ENCODE results near the gene PNMA6F.
"Not testable (repeated sequence)": the region's sequence is repeated elsewhere in the genome, so short reads cannot be mapped to it uniquely, and the experiment has no call there.

Gene PNMA6F

DNA sequence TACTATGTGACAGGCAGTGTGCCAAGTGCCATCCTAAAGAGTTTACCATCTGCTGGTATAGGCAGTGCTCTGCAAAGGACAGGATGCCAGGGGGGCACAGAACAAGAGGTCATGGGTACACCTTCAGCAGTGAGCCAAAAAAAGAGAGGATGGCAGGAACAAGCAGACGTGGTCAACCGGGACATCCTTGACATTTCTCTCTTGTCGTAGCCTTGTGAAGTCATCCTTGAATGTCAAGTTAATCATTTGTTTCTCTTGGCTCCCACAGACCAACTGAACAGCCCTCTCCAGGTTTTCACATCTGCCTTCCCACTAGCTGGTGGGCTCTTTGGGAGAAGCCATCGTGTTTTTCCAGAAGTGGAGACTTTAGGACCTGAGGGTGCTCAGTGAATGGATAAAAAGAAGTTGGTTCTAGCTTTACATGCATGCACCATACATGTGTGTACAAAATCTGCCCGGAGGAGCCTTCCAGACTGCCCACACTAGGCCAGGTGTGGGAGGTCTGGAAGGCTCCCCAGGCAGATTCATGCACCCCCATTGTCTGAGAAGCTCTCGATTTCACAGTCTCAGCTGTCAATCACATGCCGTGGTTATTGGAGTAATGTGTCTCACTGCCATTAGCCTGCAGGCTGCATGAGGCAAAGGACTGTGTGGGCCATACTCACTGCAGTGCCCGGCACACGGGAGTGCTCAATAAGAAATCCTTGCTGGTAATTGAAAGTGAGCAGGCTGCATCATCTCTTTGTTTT, 16.4 kb downstream of the PNMA6F start:
- Mint-ChIP-seq H3K27ac (no peak overlapping the region), H3K27me3 (peaks cover 18 to 45% of the 10 kb centered on the region in 2 donors), H3K9me3 (no peaks in the 10 kb centered on the region), H3K4me3 (no peak overlapping the region), H3K4me1 (ENCODE audit: low read depth in 2 of 2) (no peaks in the 10 kb centered on the region), H3K36me3 (ENCODE audit: insufficient read depth) (no peaks in the 10 kb centered on the region)
- no peak for DNase-seq
- no peak for ATAC-seq (replicated peaks)

DNA sequence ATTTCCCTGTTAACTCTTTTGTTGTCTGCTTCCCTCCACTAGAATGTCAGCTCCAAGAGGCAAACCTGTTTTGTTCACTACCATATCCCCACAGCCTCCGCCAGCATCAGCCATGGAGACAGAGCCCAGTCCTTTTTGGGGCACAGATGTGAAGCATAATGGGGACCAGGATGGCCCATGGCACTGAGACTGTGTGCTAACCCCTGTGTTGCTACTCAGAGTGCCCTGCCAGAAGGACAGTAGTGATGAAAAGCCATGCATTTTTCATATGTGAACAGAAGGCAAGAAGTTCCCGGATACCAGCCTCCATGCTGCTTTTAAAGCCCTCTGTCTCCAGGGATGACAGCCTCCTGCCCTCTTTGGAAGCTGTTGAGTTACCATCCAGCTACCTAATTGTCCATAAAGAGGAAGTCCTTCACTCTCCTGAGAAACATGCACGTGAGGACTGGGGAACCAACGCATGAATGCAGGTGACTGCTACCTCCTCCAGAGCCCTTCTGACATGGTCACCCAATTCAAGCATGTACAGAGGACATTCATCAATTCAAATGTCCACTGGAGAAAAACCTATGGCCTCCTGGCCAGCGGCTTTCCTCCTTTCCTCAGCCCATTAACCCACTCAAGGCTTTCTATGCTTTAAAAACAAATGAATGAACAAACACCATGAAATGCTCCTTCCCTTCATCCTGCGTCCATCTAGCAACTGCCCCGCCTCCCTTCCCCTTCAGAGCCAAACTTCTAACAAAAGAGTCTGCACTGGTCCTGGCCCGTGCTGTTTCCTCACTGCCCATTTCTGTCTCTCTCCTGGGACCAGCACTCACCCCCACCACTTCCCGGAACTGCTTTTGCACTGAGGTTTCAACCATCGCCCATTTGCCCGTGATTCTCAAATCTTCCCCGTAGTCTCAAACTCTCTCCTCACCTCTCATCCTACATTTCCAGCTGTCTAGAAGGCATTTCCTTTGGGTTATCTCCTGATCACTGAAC, 18.0 kb downstream of the PNMA6F start:
- Mint-ChIP-seq H3K4me1 (ENCODE audit: low read depth in 2 of 2) (no peaks in the 10 kb centered on the region), H3K27ac (no peak overlapping the region)
- DNase-seq = no peak

DNA sequence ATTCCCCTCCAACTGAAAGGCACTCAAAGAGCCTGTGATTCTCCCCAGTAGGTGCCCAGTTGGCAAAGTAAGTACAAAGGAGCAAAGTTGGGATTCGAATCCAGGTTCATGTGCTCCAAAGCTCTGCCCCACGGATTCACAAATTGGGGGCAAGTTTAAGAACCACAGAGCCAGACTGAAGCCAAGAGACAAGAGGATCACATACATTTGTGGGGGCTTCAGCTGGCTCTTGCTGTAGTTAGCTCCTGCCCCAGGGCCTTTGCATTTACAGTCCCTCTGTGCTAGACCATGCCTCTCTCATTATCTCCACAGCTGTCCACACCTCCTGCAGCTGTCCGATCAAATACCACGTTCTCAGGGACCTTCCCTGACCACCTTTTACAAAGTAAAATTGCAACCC, 18.8 kb downstream of the PNMA6F start:
- no peak overlapping the region for H3K27ac Mint-ChIP-seq
- H3K27me3 Mint-ChIP-seq = peaks cover 18 to 65% of the 10 kb centered on the region in 2 donors
- H3K36me3 Mint-ChIP-seq (ENCODE audit: insufficient read depth) = no peaks in the 10 kb centered on the region
- DNase-seq (no peak), ATAC-seq (replicated peaks) (no peak)
- H3K4me3 Mint-ChIP-seq = no peak overlapping the region
- no peaks in the 10 kb centered on the region for H3K9me3 Mint-ChIP-seq
- no peaks in the 10 kb centered on the region for H3K4me1 Mint-ChIP-seq (ENCODE audit: low read depth in 2 of 2)

More for the DNA sequence above, 18.0 kb downstream of the PNMA6F start:
- Mint-ChIP-seq H3K9me3 (no peaks in the 10 kb centered on the region), H3K4me3 (no peak overlapping the region), H3K27me3 (peaks cover 18 to 59% of the 10 kb centered on the region in 2 donors), H3K36me3 (ENCODE audit: insufficient read depth) (no peaks in the 10 kb centered on the region)
- no peak for ATAC-seq (replicated peaks)

DNA sequence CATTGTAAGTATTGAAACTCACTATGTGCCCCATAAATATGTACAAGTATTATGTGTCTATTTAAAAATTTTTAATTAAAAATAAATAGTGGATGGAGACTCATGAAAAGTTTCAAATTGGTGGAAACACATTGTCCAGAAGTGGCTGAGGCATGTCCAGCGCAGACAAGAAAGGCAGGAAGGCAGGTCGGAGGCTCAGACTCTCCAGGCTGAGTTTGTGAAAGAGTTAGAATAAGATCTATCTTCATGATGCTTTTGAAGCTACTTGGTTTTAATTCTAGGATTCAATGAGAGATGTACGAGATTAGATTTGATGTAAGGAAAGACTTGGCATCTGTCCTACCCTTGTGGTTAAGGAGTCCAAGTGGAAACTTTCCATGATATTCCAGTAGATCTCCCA, 19.8 kb downstream of the PNMA6F start:
- Mint-ChIP-seq H3K4me1 (ENCODE audit: low read depth in 2 of 2) (no peaks in the 10 kb centered on the region), H3K27ac (no peak overlapping the region), H3K27me3 (peaks cover 19 to 59% of the 10 kb centered on the region in 2 donors), H3K36me3 (ENCODE audit: insufficient read depth) (no peaks in the 10 kb centered on the region), H3K4me3 (no peak overlapping the region), H3K9me3 (no peaks in the 10 kb centered on the region)
- DNase-seq (no peak), ATAC-seq (replicated peaks) (no peak)

DNA sequence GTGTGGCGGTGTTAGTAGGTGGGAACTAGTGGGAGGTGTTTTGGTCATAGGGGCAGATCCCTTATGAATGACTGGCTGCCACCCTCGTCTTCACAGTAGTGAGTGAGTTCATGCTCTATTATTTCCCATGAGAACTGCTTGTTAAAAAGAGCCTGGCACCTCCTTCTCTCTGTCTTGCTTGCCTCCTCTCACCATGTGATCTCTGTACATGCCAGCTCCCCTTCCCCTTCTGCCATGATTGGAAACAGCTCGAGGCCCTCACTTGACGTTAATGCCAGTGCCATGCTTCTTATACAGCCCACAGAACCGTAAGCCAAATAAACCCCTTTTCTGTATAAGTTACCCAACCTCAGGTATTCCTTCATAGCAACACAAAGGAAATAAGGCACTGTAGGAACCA, 21.7 kb downstream of the PNMA6F start:
- no peak overlapping the region for H3K4me3 Mint-ChIP-seq
- DNase-seq (no peak), ATAC-seq (replicated peaks) (no peak)
- peaks cover 25 to 51% of the 10 kb centered on the region in 2 donors for H3K27me3 Mint-ChIP-seq
- H3K9me3 Mint-ChIP-seq = no peaks in the 10 kb centered on the region
- H3K4me1 Mint-ChIP-seq (ENCODE audit: low read depth in 2 of 2) = no peaks in the 10 kb centered on the region
- no peak overlapping the region for H3K27ac Mint-ChIP-seq
- H3K36me3 Mint-ChIP-seq (ENCODE audit: insufficient read depth) = no peaks in the 10 kb centered on the region

DNA sequence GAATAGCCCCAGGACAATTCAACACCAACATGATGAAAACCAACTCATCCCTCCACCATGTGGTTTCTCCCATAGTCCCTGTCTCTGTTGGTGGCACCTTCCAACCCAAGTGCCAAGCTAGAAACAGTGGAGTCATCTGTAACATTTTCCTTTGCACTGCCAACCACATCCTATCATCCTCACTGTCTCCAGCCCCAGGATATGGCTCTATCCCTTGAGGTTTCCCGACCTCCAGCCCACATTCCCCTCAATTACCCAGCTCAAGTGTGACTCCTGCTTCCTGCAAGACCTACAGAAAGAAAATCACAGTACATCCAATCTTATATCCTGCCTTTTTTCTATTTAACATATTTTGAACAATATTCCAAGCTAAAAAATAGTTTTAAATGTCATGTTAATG, 24.2 kb downstream of the PNMA6F start:
- H3K27ac Mint-ChIP-seq = no peak overlapping the region
- H3K4me3 Mint-ChIP-seq = no peak overlapping the region

DNA sequence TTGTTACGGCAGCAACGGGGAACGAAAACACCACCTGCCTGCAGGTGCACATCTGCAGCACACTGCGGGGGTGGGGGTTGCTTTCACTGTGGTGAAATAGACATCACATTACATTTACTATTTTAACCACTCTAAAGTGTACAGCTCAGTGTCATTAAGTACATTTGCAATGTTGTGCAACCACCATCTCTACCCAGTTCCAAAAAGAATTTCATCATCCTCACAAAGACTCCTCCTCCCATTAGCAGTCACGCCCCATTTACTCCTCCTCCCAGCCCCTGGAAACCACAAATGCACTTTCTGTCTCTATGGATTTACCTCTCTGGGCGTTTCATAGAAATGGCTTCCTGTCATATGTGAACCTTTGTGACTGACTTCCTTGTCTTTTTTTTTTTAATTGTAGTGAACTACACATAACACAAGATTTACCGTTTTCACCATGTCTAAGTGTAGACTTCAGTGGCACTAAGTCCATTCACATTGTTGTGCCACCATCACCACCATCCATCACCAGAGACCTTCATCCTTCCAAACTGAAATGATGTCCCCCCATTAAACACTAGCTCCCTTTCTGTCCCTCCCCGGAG, 28.0 kb downstream of the PNMA6F start:
- not testable (repeated sequence) for H3K4me1 Mint-ChIP-seq (ENCODE audit: low read depth in 2 of 2); H3K27ac Mint-ChIP-seq; ATAC-seq (replicated peaks); H3K4me3 Mint-ChIP-seq; H3K9me3 Mint-ChIP-seq; DNase-seq; H3K36me3 Mint-ChIP-seq (ENCODE audit: insufficient read depth)
- H3K27me3 Mint-ChIP-seq = peaks cover 18% of the 10 kb centered on the region in 2 donors

More for the DNA sequence above, 24.2 kb downstream of the PNMA6F start:
- Mint-ChIP-seq H3K27me3 (peaks cover 18 to 36% of the 10 kb centered on the region in 2 donors), H3K36me3 (ENCODE audit: insufficient read depth) (no peaks in the 10 kb centered on the region), H3K4me1 (ENCODE audit: low read depth in 2 of 2) (no peaks in the 10 kb centered on the region), H3K9me3 (no peaks in the 10 kb centered on the region)
- DNase-seq (no peak), ATAC-seq (replicated peaks) (no peak)

DNA sequence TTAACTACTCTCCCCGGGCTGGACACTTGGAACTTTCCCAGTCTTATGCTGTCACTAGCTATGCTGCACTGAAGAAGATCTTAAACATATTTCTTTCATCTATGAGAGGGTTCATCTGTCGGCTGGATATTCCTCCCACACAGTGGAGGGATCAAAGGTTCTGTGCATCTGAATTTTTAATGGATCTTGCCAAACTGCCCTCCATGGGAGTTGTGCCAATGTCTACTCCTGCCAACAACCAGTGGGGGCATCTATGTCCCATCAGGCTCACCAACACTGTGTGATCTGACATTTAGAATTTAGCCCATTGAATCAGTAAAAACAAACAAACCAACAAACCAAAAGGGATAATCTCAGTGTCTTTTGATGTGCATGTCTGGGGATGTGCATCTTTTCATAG, 32.8 kb downstream of the PNMA6F start:
- not testable (repeated sequence) for DNase-seq; H3K27ac Mint-ChIP-seq; H3K27me3 Mint-ChIP-seq; H3K9me3 Mint-ChIP-seq; H3K4me1 Mint-ChIP-seq (ENCODE audit: low read depth in 2 of 2); ATAC-seq (replicated peaks); H3K4me3 Mint-ChIP-seq; H3K36me3 Mint-ChIP-seq (ENCODE audit: insufficient read depth)

DNA sequence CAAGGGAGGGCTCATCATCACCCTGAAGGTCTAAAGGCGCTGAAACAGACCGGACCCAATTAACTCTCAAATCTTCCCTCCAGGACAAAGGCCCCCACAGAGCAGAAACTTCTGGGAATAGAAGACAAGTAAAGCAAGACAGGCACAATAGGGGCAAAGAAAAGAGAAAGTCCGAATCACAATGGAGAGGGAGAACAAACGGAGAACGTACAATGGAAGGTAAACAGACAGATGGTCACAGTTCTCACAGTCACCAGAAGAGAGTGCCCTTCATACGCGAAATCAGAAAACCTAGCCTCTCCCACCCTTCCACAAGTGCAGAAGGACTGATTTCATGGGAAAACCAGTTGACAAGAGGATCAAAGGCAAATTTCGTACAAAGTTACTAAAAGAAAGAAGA, 35.9 kb downstream of the PNMA6F start:
- not testable (repeated sequence) for H3K9me3 Mint-ChIP-seq; H3K4me3 Mint-ChIP-seq; ATAC-seq (replicated peaks); H3K4me1 Mint-ChIP-seq (ENCODE audit: low read depth in 2 of 2); DNase-seq; H3K27me3 Mint-ChIP-seq; H3K36me3 Mint-ChIP-seq (ENCODE audit: insufficient read depth); H3K27ac Mint-ChIP-seq

DNA sequence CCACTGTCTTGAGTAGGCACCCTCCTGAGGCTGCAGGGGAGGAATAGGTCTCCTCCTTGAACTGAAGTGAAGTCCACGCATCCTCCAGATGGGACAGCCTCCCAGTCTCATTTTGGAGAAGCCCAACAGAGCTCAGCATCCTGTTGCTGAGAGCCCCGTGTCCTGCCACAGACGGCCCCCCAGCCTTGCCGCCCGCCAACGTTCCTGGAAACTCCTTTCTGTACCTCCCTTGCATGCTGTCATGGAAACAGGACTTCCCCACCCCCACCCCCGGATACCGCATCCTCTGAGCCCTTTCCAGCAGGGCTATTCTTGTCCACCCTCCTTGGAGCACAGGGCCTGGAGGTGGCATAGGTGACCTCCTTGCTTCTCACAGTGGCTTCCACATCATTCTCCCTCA, 37.6 kb downstream of the PNMA6F start:
- H3K9me3 Mint-ChIP-seq; ATAC-seq (replicated peaks); H3K27ac Mint-ChIP-seq; H3K36me3 Mint-ChIP-seq (ENCODE audit: insufficient read depth); H3K4me1 Mint-ChIP-seq (ENCODE audit: low read depth in 2 of 2); DNase-seq; H3K27me3 Mint-ChIP-seq; H3K4me3 Mint-ChIP-seq: not testable (repeated sequence)

DNA sequence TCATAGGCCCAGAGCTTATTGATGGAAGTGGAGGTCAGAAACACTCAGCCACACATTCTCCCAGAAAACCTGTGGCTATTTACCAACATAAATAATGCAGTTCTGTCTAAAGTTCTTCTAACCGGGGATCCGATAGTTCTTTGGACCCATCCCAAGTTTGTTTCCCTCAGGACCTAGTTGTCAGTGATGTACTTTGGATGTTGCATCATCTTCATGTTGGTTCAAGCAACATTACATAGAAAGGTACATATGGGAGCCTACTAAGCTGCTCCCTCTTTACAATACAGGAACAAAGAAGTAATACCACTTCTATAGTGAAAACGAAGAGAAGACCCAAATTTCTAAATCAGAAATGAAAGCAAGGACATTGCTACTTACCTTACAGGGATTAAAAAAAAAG, 39.8 kb downstream of the PNMA6F start:
- ATAC-seq (replicated peaks); H3K9me3 Mint-ChIP-seq; H3K27ac Mint-ChIP-seq; H3K4me3 Mint-ChIP-seq; H3K27me3 Mint-ChIP-seq; DNase-seq; H3K36me3 Mint-ChIP-seq (ENCODE audit: insufficient read depth); H3K4me1 Mint-ChIP-seq (ENCODE audit: low read depth in 2 of 2): not testable (repeated sequence)

DNA sequence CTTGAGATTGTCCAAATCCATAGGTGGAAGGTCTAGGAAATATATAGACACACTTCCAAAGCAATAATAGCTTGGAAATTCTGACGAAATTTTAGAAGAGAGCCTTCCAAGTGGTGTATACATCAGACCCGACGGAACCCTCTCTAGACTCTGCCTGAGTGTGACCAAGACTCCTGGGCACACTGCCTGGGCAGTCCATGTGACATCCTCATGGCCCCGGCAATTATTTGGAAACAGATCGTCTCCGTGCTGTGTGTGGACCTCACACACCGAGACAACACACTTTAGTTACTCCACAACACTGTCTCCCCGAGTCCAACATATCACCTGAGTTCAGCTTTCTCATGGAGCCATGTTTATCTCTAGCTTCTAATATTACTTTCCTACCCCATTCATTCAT, 42.3 kb downstream of the PNMA6F start:
- DNase-seq; H3K9me3 Mint-ChIP-seq; H3K36me3 Mint-ChIP-seq (ENCODE audit: insufficient read depth); H3K4me1 Mint-ChIP-seq (ENCODE audit: low read depth in 2 of 2); ATAC-seq (replicated peaks); H3K4me3 Mint-ChIP-seq; H3K27ac Mint-ChIP-seq; H3K27me3 Mint-ChIP-seq: not testable (repeated sequence)

DNA sequence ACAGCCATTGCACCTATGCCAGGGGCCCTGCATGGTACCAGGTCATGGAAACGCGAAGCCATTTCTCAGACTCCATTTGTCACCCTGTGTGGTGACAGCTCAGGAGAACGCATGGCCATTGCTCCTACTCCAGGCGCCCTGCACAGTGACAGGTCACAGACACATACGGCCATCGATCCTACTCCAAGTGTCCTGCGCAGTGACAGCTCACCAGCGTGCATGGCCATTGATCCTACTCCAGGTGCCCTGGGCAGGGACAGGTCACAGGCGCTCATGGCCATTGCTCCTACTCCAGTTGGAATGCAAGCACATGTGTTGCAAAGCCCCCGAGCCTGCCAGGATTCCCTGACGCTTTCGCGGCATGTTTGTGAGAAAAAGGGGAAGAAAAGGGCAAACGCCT, 45.5 kb downstream of the PNMA6F start:
- not testable (repeated sequence) for H3K4me3 Mint-ChIP-seq, H3K9me3 Mint-ChIP-seq, H3K27me3 Mint-ChIP-seq

More for the DNA sequence above, 45.5 kb downstream of the PNMA6F start:
- H3K4me1 Mint-ChIP-seq (ENCODE audit: low read depth in 2 of 2); ATAC-seq (replicated peaks); H3K36me3 Mint-ChIP-seq (ENCODE audit: insufficient read depth); DNase-seq; H3K27ac Mint-ChIP-seq: not testable (repeated sequence)
